NCI-H1694 treated with DMSO at 0.1 percent for 48 hours (cell line): Measurements from ENCODE around the gene SLC27A5.
"Not testable (repeated sequence)": the region's sequence is repeated elsewhere in the genome, so short reads cannot be mapped to it uniquely, and the experiment has no call there.

Source experiments
- DNase-seq: peaks from one replicate; lab custom pipeline; 2025; lab: John Stamatoyannopoulos, UW

The SLC27A5 gene

GRCh38 chr19:58550362-58551122 is 38.8 kb upstream of the SLC27A5 start:
- no peak for DNase-seq

GRCh38 chr19:58549664-58550361 is 38.0 kb upstream of the SLC27A5 start:
- DNase-seq = no peak

GRCh38 chr19:58548859-58549663 is 37.3 kb upstream of the SLC27A5 start:
- DNase-seq = no peak

GRCh38 chr19:58547323-58548312 is 35.8 kb upstream of the SLC27A5 start:
- no peak for DNase-seq

GRCh38 chr19:58546019-58546530 is 34.3 kb upstream of the SLC27A5 start:
- no peak for DNase-seq

GRCh38 chr19:58545286-58546018 is 33.7 kb upstream of the SLC27A5 start:
- no peak for DNase-seq

GRCh38 chr19:58544591-58545285 is 32.9 kb upstream of the SLC27A5 start:
- no peak for DNase-seq

- no peak for DNase-seq
Observed at GRCh38 chr19:58543826-58544590, 32.2 kb upstream of the SLC27A5 start, which contains the start of gene TRIM28. TRIM28 (plus strand) TSS chr19:58544064; CDS start chr19:58544758, 694 bp downstream.

- DNase-seq = not testable (repeated sequence)
Observed at GRCh38 chr19:58542641-58543372, 31.0 kb upstream of the SLC27A5 start.

- not testable (repeated sequence) for DNase-seq
Observed at GRCh38 chr19:58539169-58539559, 27.4 kb upstream of the SLC27A5 start.

GRCh38 chr19:58538257-58539168 is 26.7 kb upstream of the SLC27A5 start:
- DNase-seq = no peak

GRCh38 chr19:58536852-58537798 is 25.3 kb upstream of the SLC27A5 start:
- DNase-seq = no peak

GRCh38 chr19:58535857-58536256 is 24.1 kb upstream of the SLC27A5 start:
- DNase-seq = no peak

GRCh38 chr19:58531034-58531840 is 19.4 kb upstream of the SLC27A5 start:
- DNase-seq = peak; percentile 42

- DNase-seq = no peak
Observed at GRCh38 chr19:58529405-58529804, 17.6 kb upstream of the SLC27A5 start.
